ENCODE measurements around the gene MAB21L4.
"Not testable (repeated sequence)": the region's sequence is repeated elsewhere in the genome, so short reads cannot be mapped to it uniquely, and the experiment has no call there.

The MAB21L4 gene

GRCh38 chr2:240857039-240858008, 38.6 kb downstream of the MAB21L4 start:
- DNase-seq = no peak

DNA sequence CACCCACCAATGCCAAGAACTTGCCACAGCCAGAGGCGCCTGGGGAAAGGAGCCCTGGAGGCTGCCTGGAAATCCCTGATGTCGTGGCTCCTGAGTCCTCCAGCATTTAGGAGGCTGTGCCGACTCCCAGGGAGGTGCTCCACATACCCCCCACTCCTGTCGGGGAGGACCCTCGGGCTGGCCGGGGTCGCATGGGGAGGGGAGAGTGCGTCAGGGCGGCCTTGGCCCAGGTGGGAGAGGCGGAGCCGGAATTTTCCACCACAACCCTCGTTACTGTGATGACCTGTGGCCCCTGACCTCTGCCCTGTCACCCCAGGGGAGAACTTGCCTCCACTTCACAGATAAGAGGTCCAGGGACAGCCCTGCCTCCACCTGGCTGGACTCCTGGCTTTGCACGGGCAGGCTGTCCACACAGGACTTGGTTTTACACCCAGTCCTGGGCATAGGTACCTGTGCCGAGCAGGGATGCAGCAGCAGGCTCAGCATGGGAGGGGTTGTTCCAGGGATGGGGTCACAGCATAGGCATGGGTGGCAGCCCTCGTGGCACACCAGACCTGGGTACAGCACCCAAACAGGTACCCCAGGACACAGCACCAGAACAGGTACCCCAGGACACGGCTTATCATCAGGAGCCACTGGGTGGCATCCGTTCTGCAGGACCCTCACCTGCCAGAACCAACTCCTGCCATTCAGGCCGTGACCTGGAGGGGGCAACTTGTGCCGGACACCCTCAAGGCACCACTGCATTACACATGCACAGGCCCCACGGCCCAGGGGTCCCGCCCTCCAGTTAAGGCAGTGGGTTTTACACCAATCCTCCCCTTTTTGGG, 39.6 kb downstream of the MAB21L4 start:
- DNase-seq = no peak

DNA sequence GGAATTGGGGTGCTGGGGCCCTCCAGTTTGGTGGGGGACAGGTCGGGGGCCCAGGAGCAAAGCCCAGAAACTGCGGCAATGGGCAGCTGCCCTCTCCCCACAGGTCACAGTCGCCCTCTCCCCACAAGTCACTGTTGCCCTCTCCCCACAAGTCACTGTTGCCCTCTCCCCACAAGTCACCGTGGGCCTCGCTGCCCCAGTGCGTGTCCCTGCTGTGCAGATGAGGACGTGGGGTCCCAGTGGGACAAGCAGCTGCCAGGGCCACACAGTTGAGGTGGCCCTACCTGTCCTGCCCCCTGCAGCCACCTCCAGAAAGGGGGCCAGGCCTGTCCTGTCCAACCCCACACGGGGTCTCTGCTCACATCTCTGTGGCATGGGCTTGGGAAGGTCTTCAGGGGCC, 40.3 kb downstream of the MAB21L4 start:
- DNase-seq = no peak

- DNase-seq = no peak
Measured at GRCh38 chr2:240852671-240853314, 43.2 kb downstream of the MAB21L4 start.

DNA sequence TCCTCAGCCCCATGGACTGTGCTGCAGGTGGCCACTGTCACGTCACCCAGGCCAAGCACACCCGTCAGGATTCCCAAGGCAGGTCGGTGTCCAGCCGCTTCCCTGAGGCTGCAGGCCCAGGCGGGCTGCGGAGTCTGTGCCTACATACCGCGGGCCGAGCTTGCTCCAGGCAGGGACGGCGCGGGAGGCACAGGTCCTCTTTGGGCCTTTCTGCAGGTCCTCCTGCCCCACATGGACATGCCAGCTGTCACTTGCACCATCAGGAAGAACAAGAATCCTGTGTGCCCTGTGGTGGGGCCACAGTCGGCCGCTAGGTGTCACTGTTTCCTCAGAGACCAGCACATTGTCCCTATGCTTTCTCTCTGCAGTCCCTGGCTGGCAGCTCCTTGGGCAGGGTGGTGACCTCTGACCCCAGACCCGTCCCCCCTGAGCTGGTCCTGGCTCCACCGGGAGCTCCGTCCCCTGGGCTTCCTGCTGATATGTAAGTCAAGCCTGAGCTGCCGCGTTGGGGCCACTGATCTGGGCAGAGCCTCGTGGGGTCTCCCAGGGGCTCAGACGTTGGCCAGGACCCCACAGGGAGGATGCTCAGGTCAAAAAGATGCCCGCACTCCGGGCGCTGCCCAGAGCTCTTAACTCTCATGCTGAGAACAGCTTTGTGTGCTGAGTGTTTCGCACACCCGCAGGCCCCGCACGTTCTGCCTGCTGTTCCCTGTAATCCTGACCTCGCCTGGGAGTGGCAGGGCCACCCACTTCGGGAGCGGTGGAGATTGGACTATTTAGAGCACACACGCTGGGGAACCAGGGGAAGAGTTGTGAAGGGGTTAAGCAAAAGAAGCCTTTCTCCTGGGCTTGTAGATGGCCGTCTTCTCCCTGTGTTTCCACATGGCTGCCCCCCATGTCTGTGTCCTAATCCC, 44.6 kb downstream of the MAB21L4 start:
- DNase-seq = peak; percentile 86

GRCh38 chr2:240850756-240851077, 45.2 kb downstream of the MAB21L4 start:
- DNase-seq = no peak

- DNase-seq = no peak
Measured at GRCh38 chr2:240850026-240850425, 45.9 kb downstream of the MAB21L4 start.

- no peak for DNase-seq
Measured at GRCh38 chr2:240848900-240849680, 46.9 kb downstream of the MAB21L4 start.

GRCh38 chr2:240847817-240848216, 48.1 kb downstream of the MAB21L4 start:
- DNase-seq = no peak

DNA sequence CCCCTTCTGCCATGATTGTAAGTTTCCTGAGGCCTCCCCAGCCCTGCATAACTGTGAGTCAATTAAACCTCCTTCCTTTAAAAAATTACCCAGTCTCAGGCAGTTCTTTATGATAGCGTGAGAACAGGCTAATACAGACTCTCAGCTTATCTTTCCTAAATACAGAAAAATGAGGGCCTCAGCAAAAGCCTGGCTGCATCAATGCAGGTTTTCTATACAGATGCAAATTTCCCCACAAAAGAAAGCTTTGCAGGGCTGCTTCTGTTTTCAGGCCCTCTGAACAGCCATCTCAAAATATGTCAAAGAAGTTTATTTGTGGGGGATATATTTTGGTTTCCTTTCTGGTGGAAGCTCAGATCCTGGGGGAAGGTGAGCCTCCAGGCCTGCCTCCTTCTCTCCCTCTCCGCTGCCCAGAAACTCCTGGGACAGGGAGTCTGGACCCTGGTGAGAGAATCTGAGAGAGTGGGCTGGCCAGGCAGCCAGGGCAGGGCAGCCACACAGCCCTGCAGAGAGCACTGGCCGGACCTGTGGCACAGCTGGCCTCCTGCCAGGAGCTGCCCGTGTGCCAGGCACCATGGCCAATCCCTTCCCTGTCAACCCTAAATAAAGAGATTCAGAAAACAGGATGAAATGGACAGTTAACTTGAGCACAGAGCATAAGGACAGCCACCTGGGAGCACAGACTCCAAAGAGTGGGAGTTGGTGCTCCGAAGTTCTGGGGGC, 48.9 kb downstream of the MAB21L4 start:
- no peak for DNase-seq

- DNase-seq = not testable (repeated sequence)
Measured at GRCh38 chr2:240846309-240846708, 49.6 kb downstream of the MAB21L4 start.

GRCh38 chr2:240840435-240841060, 55.4 kb downstream of the MAB21L4 start:
- DNase-seq = peak; percentile 8

DNA sequence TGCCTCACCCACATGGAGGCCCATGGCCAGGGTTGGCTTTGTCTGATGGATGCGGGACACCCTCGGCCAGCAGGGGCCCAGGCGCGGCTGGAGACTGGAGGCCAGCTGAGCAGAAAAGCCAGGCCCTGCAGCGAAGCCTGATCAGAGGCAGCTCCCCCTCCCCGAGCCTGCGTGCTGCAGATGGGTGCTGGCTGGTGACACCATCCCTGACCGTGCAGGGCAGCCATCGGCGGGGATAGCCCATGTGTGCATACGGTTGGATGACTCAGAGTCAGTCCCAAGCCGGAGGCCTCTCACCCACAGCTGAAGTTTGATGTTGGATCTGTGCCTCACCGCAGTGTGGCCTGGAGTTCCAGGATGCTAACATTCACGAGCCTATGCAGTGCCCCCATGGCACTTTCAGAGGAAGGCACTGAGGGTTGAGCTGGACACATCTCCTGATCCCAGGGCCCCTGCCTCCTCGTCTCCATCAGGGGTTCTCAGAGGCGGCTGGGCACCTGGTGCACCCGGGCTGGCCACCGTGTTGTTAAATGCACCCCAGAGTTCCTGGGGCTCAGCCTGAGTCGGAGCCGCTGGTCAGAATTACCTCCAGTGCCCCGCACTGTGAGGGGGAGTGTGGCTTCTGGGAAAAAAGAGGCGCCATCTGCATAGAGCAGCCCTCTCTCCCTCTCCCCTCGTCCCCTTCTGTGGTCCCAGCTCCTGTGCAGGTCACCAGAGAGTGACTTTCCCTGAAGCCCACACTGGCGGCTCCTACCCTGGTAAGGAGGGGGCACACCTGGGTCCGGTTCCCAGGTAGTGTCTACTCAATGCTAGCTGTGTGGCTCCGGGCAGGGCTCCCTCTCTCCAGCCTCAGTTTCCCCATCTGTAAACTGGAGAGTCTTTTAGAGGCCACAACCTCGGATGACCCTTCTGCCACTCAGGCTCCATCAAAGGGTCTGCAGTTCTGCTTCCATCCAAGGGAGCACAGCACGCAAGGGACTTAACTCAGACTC, 56.5 kb downstream of the MAB21L4 start:
- DNase-seq = no peak

GRCh38 chr2:240837621-240838020, 58.3 kb downstream of the MAB21L4 start:
- DNase-seq = no peak

- DNase-seq = no peak
Measured at GRCh38 chr2:240836781-240837467, 59.0 kb downstream of the MAB21L4 start.

Measured in NCI-H1694 (cell line).